Activated T-helper 2 cell treated with anti-CD3 and anti-CD28 coated beads, Interferon-gamma antibody, Interleukin-2, Interleukin-4, amounts not matched to agents 10 μg/mL and 5 μg/mL and 100 μg/mL, durations not matched to agents 14 hours and 24 hours and 36 hours (primary cell): ENCODE data around the gene INTS11. TPM values are rescaled to one million over a fixed set of nuclear protein-coding genes. Genes with fewer than 3 reads are reported as not detected.
"Not testable (repeated sequence)": the region's sequence is repeated elsewhere in the genome, so short reads cannot be mapped to it uniquely, and the experiment has no call there.

Experiments
- DNase-seq: peaks from one replicate; pipeline ENCODE4 v3.0.0; 2021; ENCODE audit warnings: low spot score
- H3K27ac Mint-ChIP-seq: one replicate; pipeline ENCODE4 v1.8.0; 2021; ENCODE audit warnings: mixed read lengths
- H3K27me3 Mint-ChIP-seq: one replicate; pipeline ENCODE4 v1.8.0; 2021; ENCODE audit warnings: low read depth, mixed read lengths
- H3K36me3 Mint-ChIP-seq: one replicate; pipeline ENCODE4 v1.8.0; 2021; ENCODE audit warnings: low read depth, mixed read lengths
- H3K4me1 Mint-ChIP-seq: one replicate; pipeline ENCODE4 v1.8.0; 2021; ENCODE audit warnings: low read depth, mixed read lengths
- H3K4me3 Mint-ChIP-seq: one replicate; pipeline ENCODE4 v1.8.0; 2021; ENCODE audit warnings: low read depth, mild to moderate bottlenecking, moderate library complexity, mixed read lengths
- H3K9me3 Mint-ChIP-seq: one replicate; pipeline ENCODE4 v1.8.0; 2021; ENCODE audit warnings: mixed read lengths
- intact Hi-C: fragments of 100-400 bp; cut with micrococcal nuclease; formaldehyde crosslinking; loops from one replicate; pipeline ENCODE4 v1.15.1; 2023
- total RNA-seq: library from RNA; stranded (reverse); gene quantifications from 2 replicates; pipeline ENCODE4 v1.2.3, GENCODE V29; 2022

Gene INTS11
- 127 and 138 TPM in 2 replicates for total RNA-seq

- Mint-ChIP-seq H3K4me3 (peak within 1 kb of the TSS; percentile 90), H3K4me1 (peaks cover 18% of the 10 kb centered on the region), H3K27me3 (no peaks in the 10 kb centered on the region), H3K36me3 (peaks cover 20% of the 10 kb centered on the region), H3K9me3 (no peaks in the 10 kb centered on the region), H3K27ac (peak within 1 kb of the TSS; percentile 87)
- intact Hi-C loops: loop anchor here (1.0 kb wide), 1 partner anchor 16 kb away; the partner anchor contains the start of gene PUSL1
- DNase-seq: peak; percentile 93
Measured at GRCh38 chr1:1324524-1325287, at the start of gene INTS11, which contains the start of gene CPTP. Gene INTS11, minus strand, starts transcription at chr1:1324660. Its CDS starts 52 bp downstream, at chr1:1324608. Gene CPTP, plus strand, starts transcription at chr1:1324802. Its CDS starts 2,109 bp downstream, at chr1:1326911.

GRCh38 chr1:1373815-1374588 lies 49.5 kb upstream of the INTS11 start:
- no peak for DNase-seq
- Mint-ChIP-seq H3K36me3 (peaks cover 15% of the 10 kb centered on the region), H3K9me3 (no peaks in the 10 kb centered on the region), H3K4me3 (peak overlapping the region; percentile 87), H3K27ac (no peak overlapping the region), H3K27me3 (no peaks in the 10 kb centered on the region), H3K4me1 (peaks cover 16% of the 10 kb centered on the region)
- intact Hi-C loops: loop anchor here (2.0 to 10.0 kb wide), 2 partner anchors 25 to 69 kb away; partner anchors contain the start of genes ACAP3, DVL1 and PUSL1

GRCh38 chr1:1373051-1373814 lies 48.8 kb upstream of the INTS11 start:
- Mint-ChIP-seq H3K4me1 (peaks cover 16% of the 10 kb centered on the region), H3K27me3 (no peaks in the 10 kb centered on the region), H3K4me3 (peak overlapping the region; percentile 87), H3K36me3 (peaks cover 15% of the 10 kb centered on the region), H3K27ac (no peak overlapping the region), H3K9me3 (no peaks in the 10 kb centered on the region)
- no peak for DNase-seq
- intact Hi-C loops: loop anchor here (10.0 kb wide), 1 partner anchor 68 kb away; the partner anchor contains the start of genes ACAP3 and PUSL1

GRCh38 chr1:1371746-1372711 lies 47.6 kb upstream of the INTS11 start:
- intact Hi-C loops: loop anchor here (10.0 kb wide), 1 partner anchor 67 kb away; the partner anchor contains the start of genes ACAP3 and PUSL1
- H3K27ac Mint-ChIP-seq: peak overlapping the region; percentile 58
- H3K36me3 Mint-ChIP-seq: peaks cover 15% of the 10 kb centered on the region
- DNase-seq: peak; percentile 74
- peaks cover 16% of the 10 kb centered on the region for H3K4me1 Mint-ChIP-seq
- no peaks in the 10 kb centered on the region for H3K9me3 Mint-ChIP-seq
- no peaks in the 10 kb centered on the region for H3K27me3 Mint-ChIP-seq
- H3K4me3 Mint-ChIP-seq: peak overlapping the region; percentile 67

- peak; percentile 78 for DNase-seq
- intact Hi-C loops: loop anchor here (10.0 kb wide), 1 partner anchor 67 kb away; the partner anchor contains the start of genes ACAP3 and PUSL1
- H3K27ac Mint-ChIP-seq: no peak overlapping the region
- H3K36me3 Mint-ChIP-seq: peaks cover 15% of the 10 kb centered on the region
- no peaks in the 10 kb centered on the region for H3K9me3 Mint-ChIP-seq
- peaks cover 10% of the 10 kb centered on the region for H3K4me1 Mint-ChIP-seq
- no peaks in the 10 kb centered on the region for H3K27me3 Mint-ChIP-seq
- H3K4me3 Mint-ChIP-seq: peak overlapping the region; percentile 1
Measured at GRCh38 chr1:1371364-1371745, 46.9 kb upstream of the INTS11 start.

- peaks cover 9% of the 10 kb centered on the region for H3K4me1 Mint-ChIP-seq
- H3K27me3 Mint-ChIP-seq: no peaks in the 10 kb centered on the region
- no peak overlapping the region for H3K27ac Mint-ChIP-seq
- no peak for DNase-seq
- intact Hi-C loops: loop anchor here (10.0 kb wide), 1 partner anchor 66 kb away; the partner anchor contains the start of genes ACAP3 and PUSL1
- H3K9me3 Mint-ChIP-seq: no peaks in the 10 kb centered on the region
- H3K36me3 Mint-ChIP-seq: peaks cover 15% of the 10 kb centered on the region
- H3K4me3 Mint-ChIP-seq: no peak overlapping the region
Measured at GRCh38 chr1:1370771-1371300, 46.4 kb upstream of the INTS11 start.

- H3K36me3 Mint-ChIP-seq: peaks cover 13% of the 10 kb centered on the region
- not testable (repeated sequence) for H3K4me1 Mint-ChIP-seq, H3K27ac Mint-ChIP-seq, H3K4me3 Mint-ChIP-seq, H3K9me3 Mint-ChIP-seq, DNase-seq, H3K27me3 Mint-ChIP-seq
- intact Hi-C loops: loop anchor here (10.0 kb wide), 1 partner anchor 65 kb away; the partner anchor contains the start of genes ACAP3 and PUSL1
Measured at GRCh38 chr1:1370094-1370493, 45.6 kb upstream of the INTS11 start.

GRCh38 chr1:1367315-1367714 lies 42.9 kb upstream of the INTS11 start:
- no peaks in the 10 kb centered on the region for H3K27me3 Mint-ChIP-seq
- intact Hi-C loops: no loop called here
- no peak overlapping the region for H3K27ac Mint-ChIP-seq

GRCh38 chr1:1366699-1367066 lies 42.2 kb upstream of the INTS11 start:
- intact Hi-C loops: no loop called here
- Mint-ChIP-seq H3K27ac (no peak overlapping the region), H3K36me3 (no peaks in the 10 kb centered on the region), H3K27me3 (peaks cover 4% of the 10 kb centered on the region), H3K4me1 (no peaks in the 10 kb centered on the region), H3K4me3 (no peak overlapping the region), H3K9me3 (no peaks in the 10 kb centered on the region)
- DNase-seq: no peak

More at GRCh38 chr1:1367315-1367714, 42.9 kb upstream of the INTS11 start:
- H3K4me1 Mint-ChIP-seq: peaks cover 2% of the 10 kb centered on the region
- no peaks in the 10 kb centered on the region for H3K9me3 Mint-ChIP-seq
- peaks cover 3% of the 10 kb centered on the region for H3K36me3 Mint-ChIP-seq
- no peak for DNase-seq
- H3K4me3 Mint-ChIP-seq: no peak overlapping the region

GRCh38 chr1:1365875-1366698 lies 41.6 kb upstream of the INTS11 start:
- Mint-ChIP-seq H3K27me3 (peaks cover 4% of the 10 kb centered on the region), H3K9me3 (no peaks in the 10 kb centered on the region), H3K4me3 (no peak overlapping the region), H3K4me1 (no peaks in the 10 kb centered on the region), H3K36me3 (no peaks in the 10 kb centered on the region), H3K27ac (no peak overlapping the region)
- intact Hi-C loops: no loop called here
- DNase-seq: no peak
